OCI-LY1 (cell line): ENCODE results near the gene BAG5.

Experiments
- H2AFZ ChIP-seq: fragments of 200-600 bp; sonication (generic), shearing (Covaris generic); 2 replicates; pipeline ENCODE4 v1.6.0; 2014; ENCODE audit warnings: antibody characterized with exemption, mild to moderate bottlenecking, low read length
- H3F3A ChIP-seq: fragments of 200-600 bp; sonication (generic), shearing (Covaris generic); 2 replicates; pipeline ENCODE4 v1.6.0; 2014; ENCODE audit warnings: mild to moderate bottlenecking, antibody characterized with exemption, low read length, moderate library complexity; ENCODE audit not compliant: insufficient read depth
- H3K27ac ChIP-seq: fragments of 200-600 bp; sonication (generic); 2 replicates; pipeline ENCODE4 v1.5.1; 2014; ENCODE audit warnings: low read length, mixed run types, mild to moderate bottlenecking, low read depth; ENCODE audit not compliant: poor library complexity, severe bottlenecking
- H3K27me3 ChIP-seq: fragments of 200-600 bp; sonication (generic); 2 replicates; pipeline ENCODE4 v1.6.0; 2014; ENCODE audit warnings: antibody characterized with exemption, mild to moderate bottlenecking, low read length, moderate library complexity; ENCODE audit not compliant: insufficient read depth
- H3K36me3 ChIP-seq: fragments of 200-600 bp; sonication (generic); 2 replicates; pipeline ENCODE4 v1.6.1; 2014; ENCODE audit warnings: mild to moderate bottlenecking, antibody characterized with exemption, low read length, moderate library complexity, mixed read lengths; ENCODE audit not compliant: insufficient read depth
- H3K4me1 ChIP-seq: fragments of 200-600 bp; sonication (generic); 2 replicates; pipeline ENCODE4 v1.5.1; 2014; ENCODE audit warnings: mild to moderate bottlenecking, low read length, moderate library complexity; ENCODE audit not compliant: insufficient read depth, severe bottlenecking
- H3K4me2 ChIP-seq: fragments of 200-600 bp; sonication (generic), shearing (Covaris generic); 2 replicates; pipeline ENCODE4 v1.6.1; 2014; ENCODE audit warnings: low read length
- H3K4me3 ChIP-seq: fragments of 200-600 bp; sonication (generic); 2 replicates; pipeline ENCODE4 v1.5.1; 2014; ENCODE audit warnings: low read length, low read depth, mild to moderate bottlenecking, mixed read lengths; ENCODE audit not compliant: poor library complexity, severe bottlenecking
- H3K79me2 ChIP-seq: fragments of 200-600 bp; shearing (Covaris generic); 2 replicates; pipeline ENCODE4 v1.6.1; 2016; ENCODE audit warnings: mixed run types, low read length, mixed read lengths; ENCODE audit not compliant: insufficient read depth
- H3K9ac ChIP-seq: fragments of 200-600 bp; sonication (generic), shearing (Covaris generic); 2 replicates; pipeline ENCODE4 v1.6.1; 2014; ENCODE audit warnings: mild to moderate bottlenecking, low read length, mixed read lengths
- H3K9me2 ChIP-seq: fragments of 200-600 bp; sonication (generic), shearing (Covaris generic); 2 replicates; pipeline ENCODE4 v1.6.1; 2014; ENCODE audit warnings: low read depth, mild to moderate bottlenecking, low read length, mixed read lengths
- H3K9me3 ChIP-seq: fragments of 200-600 bp; shearing (Covaris generic); 2 replicates; pipeline ENCODE4 v1.6.1; 2014; ENCODE audit warnings: low read length, mixed read lengths
- H4K20me1 ChIP-seq: fragments of 200-600 bp; sonication (generic), shearing (Covaris generic); 2 replicates; pipeline ENCODE4 v1.6.0; 2016; ENCODE audit warnings: mild to moderate bottlenecking, low read length; ENCODE audit not compliant: insufficient read depth
- EZH2 ChIP-seq: fragments of 200-600 bp; sonication (generic), shearing (Covaris generic); IDR thresholded peaks from 2 replicates; pipeline ENCODE4 v1.8.0; 2017; ENCODE audit warnings: borderline replicate concordance, mixed run types, mild to moderate bottlenecking, antibody characterized with exemption, low read length, moderate library complexity, mixed read lengths
- TF ChIP-seq, protein P1 (sequence below): fragments of 200-600 bp; sonication (generic), shearing (Covaris generic); IDR thresholded peaks from 2 replicates; pipeline ENCODE4 v1.5.1; 2017; ENCODE audit warnings: mild to moderate bottlenecking, antibody characterized with exemption, low read length, moderate library complexity, mixed read lengths

The BAG5 gene

GRCh38 chr14:103559766-103560165 is 2.7 kb downstream of the BAG5 start:
- no peak for TF ChIP-seq EZH2
- TF ChIP-seq, protein P1, sequence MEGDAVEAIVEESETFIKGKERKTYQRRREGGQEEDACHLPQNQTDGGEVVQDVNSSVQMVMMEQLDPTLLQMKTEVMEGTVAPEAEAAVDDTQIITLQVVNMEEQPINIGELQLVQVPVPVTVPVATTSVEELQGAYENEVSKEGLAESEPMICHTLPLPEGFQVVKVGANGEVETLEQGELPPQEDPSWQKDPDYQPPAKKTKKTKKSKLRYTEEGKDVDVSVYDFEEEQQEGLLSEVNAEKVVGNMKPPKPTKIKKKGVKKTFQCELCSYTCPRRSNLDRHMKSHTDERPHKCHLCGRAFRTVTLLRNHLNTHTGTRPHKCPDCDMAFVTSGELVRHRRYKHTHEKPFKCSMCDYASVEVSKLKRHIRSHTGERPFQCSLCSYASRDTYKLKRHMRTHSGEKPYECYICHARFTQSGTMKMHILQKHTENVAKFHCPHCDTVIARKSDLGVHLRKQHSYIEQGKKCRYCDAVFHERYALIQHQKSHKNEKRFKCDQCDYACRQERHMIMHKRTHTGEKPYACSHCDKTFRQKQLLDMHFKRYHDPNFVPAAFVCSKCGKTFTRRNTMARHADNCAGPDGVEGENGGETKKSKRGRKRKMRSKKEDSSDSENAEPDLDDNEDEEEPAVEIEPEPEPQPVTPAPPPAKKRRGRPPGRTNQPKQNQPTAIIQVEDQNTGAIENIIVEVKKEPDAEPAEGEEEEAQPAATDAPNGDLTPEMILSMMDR = no peak
- Histone ChIP-seq H3K9ac (no peak overlapping the region), H4K20me1 (no peaks in the 10 kb centered on the region; the same call in 1 of the 2 replicates), H3K79me2 (peaks cover 65% of the 10 kb centered on the region), H3K9me3 (no peaks in the 10 kb centered on the region), H3K27me3 (no peaks in the 10 kb centered on the region), H3K4me2 (no peak overlapping the region), H3K4me3 (no peak overlapping the region), H3K27ac (no peak overlapping the region), H3F3A (no peaks in the 10 kb centered on the region), H3K9me2 (no peaks in the 10 kb centered on the region), H3K36me3 (peaks cover 41% of the 10 kb centered on the region), H2AFZ (no peak overlapping the region), H3K4me1 (peaks cover 35% of the 10 kb centered on the region)

GRCh38 chr14:103558071-103558882 is 4.2 kb downstream of the BAG5 start:
- Histone ChIP-seq H3K9me2 (no peaks in the 10 kb centered on the region), H4K20me1 (no peaks in the 10 kb centered on the region; the same call in 1 of the 2 replicates), H3K79me2 (peaks cover 50% of the 10 kb centered on the region), H3K4me3 (no peak overlapping the region), H3K4me2 (no peak overlapping the region), H3K27me3 (no peaks in the 10 kb centered on the region), H3K9me3 (no peaks in the 10 kb centered on the region), H3F3A (no peaks in the 10 kb centered on the region), H2AFZ (no peak overlapping the region), H3K4me1 (peaks cover 20% of the 10 kb centered on the region), H3K36me3 (peaks cover 41% of the 10 kb centered on the region), H3K9ac (no peak overlapping the region), H3K27ac (no peak overlapping the region)
- TF ChIP-seq EZH2 = no peak
- TF ChIP-seq, protein P1 = no peak

GRCh38 chr14:103556946-103557758 is 5.3 kb downstream of the BAG5 start:
- TF ChIP-seq, protein P1 = no peak
- TF ChIP-seq EZH2 = no peak
- Histone ChIP-seq H3K4me2 (no peak overlapping the region), H3F3A (no peaks in the 10 kb centered on the region), H2AFZ (no peak overlapping the region), H3K36me3 (peaks cover 41% of the 10 kb centered on the region), H3K4me3 (no peak overlapping the region), H3K27me3 (no peaks in the 10 kb centered on the region), H3K4me1 (peaks cover 20% of the 10 kb centered on the region), H4K20me1 (no peaks in the 10 kb centered on the region; the same call in 1 of the 2 replicates), H3K9me2 (no peaks in the 10 kb centered on the region), H3K79me2 (peaks cover 46% of the 10 kb centered on the region), H3K27ac (no peak overlapping the region), H3K9ac (no peak overlapping the region), H3K9me3 (no peaks in the 10 kb centered on the region)
